ENCODE data around the gene TPP2. TPM values are rescaled to one million over a fixed set of nuclear protein-coding genes. Genes with fewer than 3 reads are reported as not detected.

TPP2 gene
- total and polyA plus RNA-seq, 9 donors, result 24.0 to 50.7 (median 33.9) TPM

- H3K27ac ChIP-seq, result no peak overlapping the region
- no peaks in the 10 kb centered on the region for H3K4me1 ChIP-seq (ENCODE audit: insufficient read depth)
- WGBS, 3 donors, result 13 to 34% (median 16%) methylated on average over 2 of the region's 2 CpGs
- intact Hi-C loops (cut with DNase I), result no loop called here
- no peaks in the 10 kb centered on the region for H3K27me3 ChIP-seq
- H3K36me3 ChIP-seq, result no peaks in the 10 kb centered on the region
- DNase-seq, result no peak
- no peak for TF ChIP-seq EP300 (IDR thresholded peaks at IDR 0.05)
- no peak for TF ChIP-seq POLR2A (IDR thresholded peaks at IDR 0.05)
- TF ChIP-seq CTCF (IDR thresholded peaks at IDR 0.05), result no peak
- no peaks in the 10 kb centered on the region for H3K9me3 ChIP-seq
- H3K4me3 ChIP-seq, result no peak overlapping the region
Measured at GRCh38 chr13:102683637-102684036, 86.9 kb downstream of the TPP2 start.

- no peak overlapping the region for H3K4me3 ChIP-seq
- no peaks in the 10 kb centered on the region for H3K9me3 ChIP-seq
- no peak for DNase-seq
- TF ChIP-seq POLR2A (IDR thresholded peaks at IDR 0.05) (no peak), EP300 (IDR thresholded peaks at IDR 0.05) (no peak), CTCF (IDR thresholded peaks at IDR 0.05) (no peak)
- H3K36me3 ChIP-seq, result no peaks in the 10 kb centered on the region
- H3K4me1 ChIP-seq (ENCODE audit: insufficient read depth), result no peaks in the 10 kb centered on the region
- 64 to 73% (median 65%) methylated on average over 3 of the region's 3 CpGs for WGBS, 3 donors
- intact Hi-C loops (cut with DNase I), result no loop called here
- no peaks in the 10 kb centered on the region for H3K27me3 ChIP-seq
- no peak overlapping the region for H3K27ac ChIP-seq
Measured at GRCh38 chr13:102686024-102686423, 89.2 kb downstream of the TPP2 start.

- 68 to 78% (median 69%) methylated on average over 7 of the region's 7 CpGs for WGBS, 3 donors
- Histone ChIP-seq H3K9me3 (no peaks in the 10 kb centered on the region), H3K4me3 (no peak overlapping the region), H3K27me3 (no peaks in the 10 kb centered on the region), H3K4me1 (ENCODE audit: insufficient read depth) (no peaks in the 10 kb centered on the region), H3K36me3 (no peaks in the 10 kb centered on the region), H3K27ac (no peak overlapping the region)
- intact Hi-C loops (cut with DNase I), result no loop called here
- DNase-seq, result no peak
- no peak for TF ChIP-seq POLR2A (IDR thresholded peaks at IDR 0.05)
- TF ChIP-seq CTCF (IDR thresholded peaks at IDR 0.05), result no peak
Measured at GRCh38 chr13:102687520-102687919, 90.7 kb downstream of the TPP2 start.

GRCh38 chr13:102688306-102688973 lies 91.7 kb downstream of the TPP2 start:
- Histone ChIP-seq H3K9me3 (no peaks in the 10 kb centered on the region), H3K4me1 (ENCODE audit: insufficient read depth) (no peaks in the 10 kb centered on the region), H3K36me3 (no peaks in the 10 kb centered on the region), H3K27me3 (no peaks in the 10 kb centered on the region), H3K27ac (no peak overlapping the region), H3K4me3 (no peak overlapping the region)
- TF ChIP-seq CTCF (IDR thresholded peaks at IDR 0.05) (no peak), EP300 (IDR thresholded peaks at IDR 0.05) (no peak), POLR2A (IDR thresholded peaks at IDR 0.05) (no peak)
- WGBS, 3 donors, result 41 to 57% (median 45%) methylated on average over 12 to 13 of the region's 13 CpGs
- no peak for DNase-seq
- intact Hi-C loops (cut with DNase I), result no loop called here
